Stimulated activated CD4-positive, alpha-beta T cell treated with anti-CD3 and anti-CD28 coated beads, TNF-alpha, amount 100 ng/mL, for 48 hours (primary cell): ENCODE results near the gene ACOT12.
"Not testable (repeated sequence)": the region's sequence is repeated elsewhere in the genome, so short reads cannot be mapped to it uniquely, and the experiment has no call there.

ENCODE experiments used
- DNase-seq, 3 donors: peaks; one replicate each; pipeline ENCODE4 v3.0.0-alpha.2; 2020; ENCODE audit warnings: low read depth in 3 of 3

ACOT12 gene

GRCh38 chr5:81344736-81345135 lies 49.2 kb downstream of the ACOT12 start:
- no peak for DNase-seq

DNA sequence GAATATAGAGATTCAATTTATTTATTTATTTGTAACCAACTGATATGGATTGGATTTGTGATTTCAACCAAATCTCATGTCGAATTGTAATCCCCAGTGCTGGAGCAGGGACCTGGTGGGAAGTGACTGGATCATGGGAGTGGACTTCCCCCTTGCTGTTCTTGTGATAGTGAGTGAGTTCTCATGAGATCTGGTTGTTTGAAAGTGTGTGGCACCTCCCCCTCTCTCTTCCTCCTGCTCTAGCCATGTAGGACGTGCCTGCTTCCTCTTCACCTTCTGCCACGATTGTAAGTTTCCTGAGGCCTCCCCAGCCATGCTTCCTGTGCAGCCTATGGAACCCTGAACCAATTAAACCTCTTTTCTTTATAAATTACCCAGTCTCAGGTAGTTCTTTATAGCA lies 55.7 kb downstream of the ACOT12 start:
- not testable (repeated sequence) for DNase-seq

DNA sequence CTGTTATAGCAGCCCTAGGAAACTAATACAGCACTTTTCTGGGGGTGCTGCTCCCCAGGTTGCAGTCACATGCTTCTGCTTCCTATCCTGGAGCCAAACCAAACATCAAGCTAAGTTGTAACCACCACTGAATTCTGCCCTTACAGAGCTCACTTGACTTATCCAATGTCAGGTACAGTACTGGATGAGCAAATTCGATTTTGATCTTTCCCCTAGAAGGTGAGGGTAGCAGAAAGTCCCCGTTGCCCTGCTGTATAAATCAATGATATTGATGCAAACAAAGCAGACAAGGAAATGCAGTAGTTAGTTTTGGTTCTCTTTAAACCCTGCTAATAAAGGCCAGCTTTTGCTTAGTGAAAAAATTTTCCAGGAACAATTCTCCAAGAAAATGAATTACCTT lies 56.1 kb downstream of the ACOT12 start:
- no peak for DNase-seq

DNA sequence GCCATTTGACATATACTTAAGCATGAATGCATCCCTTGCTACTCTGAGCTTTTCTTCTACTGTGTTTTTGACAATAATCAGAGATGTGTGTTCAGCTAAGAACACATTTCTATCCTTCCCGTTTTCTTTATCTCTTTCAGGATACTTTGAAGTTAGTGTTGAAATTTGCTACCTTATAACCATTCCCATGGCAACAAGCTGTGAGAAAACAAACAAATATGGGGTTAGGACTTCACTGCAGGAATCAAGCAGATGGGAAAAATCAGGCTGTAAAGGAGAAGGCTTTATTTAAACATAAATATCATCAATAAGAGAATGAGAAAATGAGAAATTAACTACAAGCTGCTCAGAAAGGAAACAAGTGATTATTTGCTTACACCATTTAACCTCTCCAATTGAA lies 57.4 kb downstream of the ACOT12 start:
- no peak for DNase-seq

GRCh38 chr5:81335946-81336345 lies 58.0 kb downstream of the ACOT12 start:
- DNase-seq: no peak

DNA sequence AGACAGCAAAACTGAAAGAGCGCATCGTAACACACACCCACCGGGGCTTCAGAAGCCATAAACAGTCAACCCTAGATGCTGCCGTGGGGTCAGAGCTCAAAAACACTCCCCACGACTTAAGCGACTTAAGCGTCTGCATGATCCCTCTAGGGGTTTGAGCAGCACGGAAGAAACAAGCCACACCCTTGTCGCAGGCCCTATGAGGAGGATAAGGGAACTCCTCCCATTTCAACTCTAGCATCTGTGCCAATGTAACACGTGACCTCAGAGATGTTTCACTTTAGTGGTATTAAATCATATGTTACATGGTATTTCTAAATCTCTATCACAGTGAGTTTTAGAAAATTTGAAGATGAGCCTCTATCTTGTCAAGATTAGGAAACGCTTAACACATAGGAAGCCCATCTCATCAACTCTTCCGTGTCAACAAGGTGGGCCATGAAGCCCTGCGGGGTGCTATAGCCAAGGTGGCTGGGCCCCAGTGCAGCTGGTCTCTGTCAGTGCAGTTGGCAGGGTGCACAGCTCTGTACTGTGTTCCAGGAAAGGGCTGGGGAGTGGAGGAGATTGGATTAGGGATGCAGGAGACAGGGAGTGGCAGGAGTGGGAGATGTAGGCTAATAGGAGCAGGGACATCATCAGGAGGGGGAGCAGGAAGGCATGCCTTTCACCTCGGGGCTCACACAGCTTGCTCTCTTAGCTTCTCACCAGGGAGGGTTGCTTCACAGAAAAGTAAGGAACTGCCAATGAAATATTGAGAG lies 59.5 kb downstream of the ACOT12 start:
- no peak for DNase-seq

- no peak for DNase-seq
Observed at GRCh38 chr5:81326554-81326953, 67.4 kb downstream of the ACOT12 start.

DNA sequence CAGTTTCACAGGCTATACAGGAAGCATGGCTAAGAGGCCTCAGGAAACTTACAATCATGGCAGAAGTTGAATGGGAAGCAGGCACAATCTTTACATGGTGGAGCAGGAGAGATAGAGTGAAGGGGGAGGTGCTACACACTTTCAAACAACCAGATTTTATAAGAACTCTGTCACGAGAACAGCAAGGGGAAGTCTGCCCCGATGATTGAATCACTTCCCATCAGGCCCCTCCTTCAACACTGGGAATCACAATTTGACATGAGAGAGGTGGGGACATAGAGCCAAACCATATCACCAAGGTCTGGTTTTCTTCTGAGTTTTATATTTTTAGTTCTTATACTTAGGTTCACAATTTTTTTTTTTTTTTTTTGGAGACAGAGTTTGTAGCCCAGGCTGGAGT lies 76.4 kb downstream of the ACOT12 start:
- DNase-seq: no peak

GRCh38 chr5:81316571-81316970 lies 77.4 kb downstream of the ACOT12 start:
- no peak for DNase-seq

- no peak for DNase-seq
Observed at GRCh38 chr5:81315830-81316229, 78.1 kb downstream of the ACOT12 start.

DNA sequence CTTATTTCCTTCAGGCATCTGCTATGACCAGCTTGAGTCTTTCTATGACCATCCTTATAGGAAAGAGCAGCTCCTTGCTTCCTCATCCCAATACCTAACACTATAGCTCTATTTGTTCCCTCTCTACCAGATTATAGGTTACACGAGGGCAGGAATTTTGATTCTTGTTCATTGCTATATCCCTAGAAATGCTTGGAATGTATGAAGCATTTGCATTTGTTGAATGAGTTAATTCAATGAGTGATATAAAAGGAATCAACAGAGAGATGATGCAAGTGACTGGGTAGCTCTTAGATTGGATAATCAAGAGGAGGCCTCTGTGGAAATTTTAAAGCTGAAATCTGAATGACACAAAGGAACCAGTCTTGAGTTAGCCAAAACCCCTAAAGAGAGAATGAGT lies 78.6 kb downstream of the ACOT12 start:
- no peak for DNase-seq

GRCh38 chr5:81314581-81314980 lies 79.4 kb downstream of the ACOT12 start:
- DNase-seq: no peak

DNA sequence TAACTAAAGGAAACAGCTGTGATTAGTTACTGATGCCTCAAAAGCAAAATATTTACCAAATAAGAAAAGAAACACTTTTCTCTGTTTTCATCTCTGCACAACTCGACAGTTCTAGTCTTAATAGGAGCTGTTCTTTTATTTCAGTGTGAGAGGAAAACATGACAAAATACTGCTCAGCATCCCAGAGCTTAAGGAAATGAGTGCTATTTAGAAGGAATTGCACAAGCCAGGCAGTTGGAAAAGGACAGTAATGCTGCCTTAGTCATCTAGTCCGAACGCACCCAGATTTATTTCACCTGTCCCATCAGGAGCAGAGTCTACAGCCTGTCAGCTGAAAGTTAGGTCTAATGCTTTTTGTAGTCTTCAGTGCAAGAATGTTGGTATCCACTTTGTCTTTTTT lies 80.2 kb downstream of the ACOT12 start:
- DNase-seq: no peak

- DNase-seq: no peak
Observed at GRCh38 chr5:81313278-81313677, 80.7 kb downstream of the ACOT12 start.

GRCh38 chr5:81310402-81311063 lies 83.4 kb downstream of the ACOT12 start:
- DNase-seq: no peak

DNA sequence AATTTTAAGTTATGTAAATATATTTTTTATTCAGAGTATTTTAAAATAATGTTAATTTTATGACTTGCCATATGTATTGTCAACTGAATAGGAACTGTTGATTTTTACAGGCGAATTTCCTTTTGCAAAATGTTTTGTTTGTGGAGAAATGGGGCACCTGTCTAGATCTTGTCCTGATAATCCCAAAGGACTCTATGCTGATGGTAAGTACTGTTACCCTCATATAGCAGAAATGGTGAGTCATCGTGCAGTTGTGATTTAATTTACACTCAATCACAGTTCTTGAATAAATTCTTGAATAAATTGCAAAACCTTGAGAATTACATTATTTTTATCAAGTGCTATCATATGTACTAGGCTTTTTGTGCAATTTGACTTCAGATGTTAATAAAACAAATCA lies 85.1 kb downstream of the ACOT12 start:
- DNase-seq: no peak

- no peak for DNase-seq
Observed at GRCh38 chr5:81305785-81306184, 88.1 kb downstream of the ACOT12 start.

DNA sequence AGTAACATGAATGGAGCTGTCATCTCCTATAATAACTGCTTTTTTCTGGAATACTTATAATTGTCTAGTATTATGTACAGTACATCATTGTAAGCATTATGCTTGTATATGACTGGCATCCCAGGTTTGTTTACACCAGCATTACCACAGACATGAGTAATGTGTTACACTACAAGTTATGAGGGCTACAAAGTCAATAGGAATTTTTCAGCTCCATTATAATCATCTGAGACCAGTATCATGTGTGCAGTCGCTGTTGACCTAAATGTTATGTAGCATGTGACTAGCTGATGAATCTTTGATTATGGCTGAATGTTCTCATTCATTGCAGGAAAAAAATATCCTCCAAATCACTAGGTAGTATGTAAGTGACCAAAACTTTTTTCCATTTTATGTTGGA lies 90.4 kb downstream of the ACOT12 start:
- DNase-seq: no peak

GRCh38 chr5:81302596-81302995 lies 91.3 kb downstream of the ACOT12 start:
- DNase-seq: no peak

GRCh38 chr5:81301271-81302015 lies 92.5 kb downstream of the ACOT12 start, which contains the start of gene ZCCHC9:
Gene ZCCHC9 (plus strand): TSS chr5:81301587. CDS start chr5:81304758, 3,171 bp downstream.
- peak; percentile 85 to 90 (median 87) for DNase-seq

- no peak for DNase-seq
Observed at GRCh38 chr5:81300921-81301270, 93.0 kb downstream of the ACOT12 start.

DNA sequence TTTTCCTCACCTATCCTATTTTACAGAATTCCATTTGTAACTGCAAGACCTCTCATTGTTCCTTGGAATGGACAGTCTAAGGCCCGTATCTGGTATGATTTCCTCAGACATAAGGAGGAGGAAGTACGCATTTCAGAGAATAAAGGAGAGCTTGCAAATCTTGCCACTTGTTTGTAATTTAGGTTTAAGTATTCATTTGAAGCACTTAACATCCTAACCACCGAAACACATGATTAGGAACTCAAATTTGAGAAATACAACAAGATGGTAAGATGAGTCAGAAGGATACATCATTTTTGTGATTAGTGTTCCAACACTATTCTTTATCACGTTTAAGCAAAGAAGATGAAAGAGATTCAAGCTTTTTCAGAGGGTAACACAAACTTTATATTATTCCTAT lies 96.4 kb downstream of the ACOT12 start:
- no peak for DNase-seq

- DNase-seq: not testable (repeated sequence)
Observed at GRCh38 chr5:81294021-81294420, 99.9 kb downstream of the ACOT12 start.
